Keratinocyte (primary cell): ENCODE data around the gene NRG2. TPM values are rescaled to one million over a fixed set of nuclear protein-coding genes. Genes with fewer than 3 reads are reported as not detected.

Source experiments
- DNase-seq: peaks from one replicate; pipeline ENCODE4 v3.0.0-alpha.2; 2011; ENCODE audit warnings: low read depth, missing footprints, low spot score
- FAIRE-seq: peaks from 2 replicates; lab custom pipeline; 2011; peaks lifted over from hg19 to GRCh38; lab: Jason Lieb, UNC
- H2AFZ ChIP-seq: 2 replicates; pipeline ENCODE4 v1.6.0; 2012; ENCODE audit warnings: low read length, control low read depth, inconsistent platforms; ENCODE audit not compliant: control insufficient read depth
- H3K27ac ChIP-seq: 2 replicates; pipeline ENCODE4 v1.5.1; 2011; ENCODE audit warnings: low read length; ENCODE audit not compliant: control insufficient read depth, insufficient read depth
- H3K27me3 ChIP-seq: 3 replicates; pipeline ENCODE4 v1.6.0; 2011; ENCODE audit warnings: low read length; ENCODE audit not compliant: control insufficient read depth, insufficient read depth; ENCODE audit errors: extremely low read depth
- H3K36me3 ChIP-seq, 2 experiments: 2 replicates in 1 of 2; 3 replicates in 1 of 2; pipeline ENCODE4 v1.5.1; 2011; ENCODE audit warnings: low read length in 2 of 2, mild to moderate bottlenecking in 1 of 2; ENCODE audit not compliant: control insufficient read depth in 2 of 2, insufficient read depth in 2 of 2; ENCODE audit errors: extremely low read depth in 1 of 2
- H3K4me1 ChIP-seq: 3 replicates; pipeline ENCODE4 v1.5.1; 2011; ENCODE audit warnings: low read length; ENCODE audit not compliant: control insufficient read depth, insufficient read depth; ENCODE audit errors: extremely low read depth
- H3K4me2 ChIP-seq: 3 replicates; pipeline ENCODE4 v1.6.0; 2011; ENCODE audit warnings: low read depth, low read length; ENCODE audit not compliant: control insufficient read depth, insufficient read depth; ENCODE audit errors: extremely low read depth
- H3K4me3 ChIP-seq, 3 experiments: fragments of 200-600 bp in 1 of 3; sonication (generic) in 1 of 3; 2 replicates in 2 of 3; 3 replicates in 1 of 3; pipeline ENCODE4 v1.5.1; 2011 to 2016; ENCODE audit warnings: low read length in 3 of 3, mild to moderate bottlenecking in 3 of 3, control low read depth in 2 of 3, inconsistent platforms in 1 of 3, low read depth in 1 of 3, mixed read lengths in 1 of 3, mixed run types in 1 of 3, moderate library complexity in 1 of 3; ENCODE audit not compliant: control insufficient read depth in 2 of 3, insufficient read depth in 2 of 3; ENCODE audit errors: extremely low read depth in 1 of 3
- H3K79me2 ChIP-seq: 2 replicates; pipeline ENCODE4 v1.6.0; 2012; ENCODE audit warnings: low read length; ENCODE audit not compliant: control insufficient read depth, insufficient read depth
- H3K9ac ChIP-seq: 3 replicates; pipeline ENCODE4 v1.6.0; 2011; ENCODE audit warnings: low read length; ENCODE audit not compliant: control insufficient read depth, insufficient read depth; ENCODE audit errors: extremely low read depth
- H3K9me1 ChIP-seq: 3 replicates; pipeline ENCODE4 v1.6.0; 2011; ENCODE audit warnings: low read length; ENCODE audit not compliant: control insufficient read depth, insufficient read depth; ENCODE audit errors: extremely low read depth
- H3K9me3 ChIP-seq: 2 replicates; pipeline ENCODE4 v1.5.1; 2012; ENCODE audit warnings: low read depth, low read length; ENCODE audit not compliant: control insufficient read depth
- H4K20me1 ChIP-seq: 3 replicates; pipeline ENCODE4 v1.6.0; 2011; ENCODE audit warnings: low read length; ENCODE audit not compliant: control insufficient read depth, insufficient read depth; ENCODE audit errors: extremely low read depth
- CTCF ChIP-seq, 3 experiments: IDR thresholded peaks in 1 of 3; conservative IDR thresholded peaks in 1 of 3; optimal IDR thresholded peaks in 1 of 3; 2 replicates in 2 of 3; 3 replicates in 1 of 3; pipeline versions ENCODE3 to v1.5.1; 2011; ENCODE audit warnings: low read length in 3 of 3, mild to moderate bottlenecking in 3 of 3, moderate library complexity in 2 of 3, control low read depth in 1 of 3, inconsistent platforms in 1 of 3; ENCODE audit not compliant: insufficient read depth in 2 of 3; ENCODE audit errors: extremely low read depth in 1 of 3
- EZH2 ChIP-seq: IDR thresholded peaks from one replicate; pipeline ENCODE4 v1.6.1; 2012; ENCODE audit warnings: inconsistent platforms, mild to moderate bottlenecking, low read length, moderate library complexity
- dilution Hi-C: fragments of 300-500 bp; cut with MboI; formaldehyde crosslinking; loops from one replicate; pipeline ENCODE4 v1.7.0; 2020; ENCODE audit warnings: low sequenced_read_pairs; ENCODE audit not compliant: extremely low pct_ligation_motif_present
- polyA plus RNA-seq, 5 experiments: library from polyadenylated mRNA; depleted of rRNA in 3 of 5; stranded (reverse) in 3 of 5; stranded (forward) in 1 of 5; unstranded in 1 of 5; fragments of >200 nt; gene quantifications; 1 replicate in 1 of 5; 2 replicates in 3 of 5; 3 replicates in 1 of 5; pipeline versions ENCODE4 v1.2.1 to v1.2.3, GENCODE V29; 2011 to 2012; ENCODE audit warnings: missing spikeins in 2 of 5, low read depth in 1 of 5, low replicate concordance in 1 of 5

The NRG2 gene
- polyA plus RNA-seq, 1 donor (not counting 4 experiments of a cell fraction or from before 2014, with no cell fraction given), result 0.13 TPM

GRCh38 chr5:139906661-139907060, 136.4 kb downstream of the NRG2 start:
- no peak overlapping the region for H2AFZ ChIP-seq
- dilution Hi-C loops, result no loop called here
- H3K79me2 ChIP-seq, result no peaks in the 10 kb centered on the region
- H3K4me1 ChIP-seq, result peaks cover 22% of the 10 kb centered on the region
- peaks cover 3% of the 10 kb centered on the region for H4K20me1 ChIP-seq
- no peaks in the 10 kb centered on the region for H3K9me3 ChIP-seq
- no peaks in the 10 kb centered on the region for H3K9me1 ChIP-seq
- no peak overlapping the region for H3K4me3 ChIP-seq
- no peak overlapping the region for H3K4me2 ChIP-seq
- no peak for DNase-seq
- peaks cover 39% of the 10 kb centered on the region for H3K27me3 ChIP-seq
- H3K27ac ChIP-seq, result no peak overlapping the region
- FAIRE-seq, result no peak
- H3K9ac ChIP-seq, result no peak overlapping the region
- no peak for TF ChIP-seq CTCF (optimal IDR thresholded peaks at IDR 0.05 in 1 of 3, IDR thresholded peaks at IDR 0.05 in 1 of 3, conservative IDR thresholded peaks at IDR 0.05 in 1 of 3; ENCODE audit: extremely low read depth in 1 of 3, insufficient read depth in 2 of 3, low read length in 3 of 3)
- TF ChIP-seq EZH2, result no peak
- H3K36me3 ChIP-seq, result no peaks in the 10 kb centered on the region

- Histone ChIP-seq H3K4me3 (no peak overlapping the region), H3K9me3 (no peaks in the 10 kb centered on the region), H3K9me1 (no peaks in the 10 kb centered on the region), H3K27me3 (peaks cover 47% of the 10 kb centered on the region), H3K4me2 (no peak overlapping the region), H2AFZ (no peak overlapping the region), H3K9ac (no peak overlapping the region), H3K27ac (no peak overlapping the region), H3K4me1 (peaks cover 10% of the 10 kb centered on the region), H4K20me1 (peaks cover 3% of the 10 kb centered on the region), H3K36me3 (no peaks in the 10 kb centered on the region), H3K79me2 (no peaks in the 10 kb centered on the region)
- FAIRE-seq (no peak), DNase-seq (no peak)
- TF ChIP-seq EZH2 (no peak), CTCF (optimal IDR thresholded peaks at IDR 0.05 in 1 of 3, IDR thresholded peaks at IDR 0.05 in 1 of 3, conservative IDR thresholded peaks at IDR 0.05 in 1 of 3; ENCODE audit: extremely low read depth in 1 of 3, insufficient read depth in 2 of 3, low read length in 3 of 3) (no peak)
- dilution Hi-C loops, result no loop called here
Measured at GRCh38 chr5:139904816-139905661, 138.1 kb downstream of the NRG2 start.
